WTC11 (cell line): ENCODE data around the gene HK2.

ENCODE experiments used
- GRHL2 ChIP-seq: fragments of 250-450 bp; sonication (Bioruptor Pico); IDR thresholded peaks from 2 replicates; pipeline ENCODE4 v1.8.0; 2022; ENCODE audit warnings: mild to moderate bottlenecking, moderate library complexity; ENCODE audit not compliant: insufficient replicate concordance, severe bottlenecking
- MAX ChIP-seq: sonication (generic); formaldehyde crosslinking; IDR thresholded peaks from 2 replicates; pipeline ENCODE4 v1.8.0; 2022; ENCODE audit warnings: mild to moderate bottlenecking, missing genetic modification reagents
- NR3C1 ChIP-seq: sonication (generic); formaldehyde crosslinking; conservative IDR thresholded peaks from 2 replicates; pipeline ENCODE4 v1.8.1; 2023; ENCODE audit warnings: low read depth, mild to moderate bottlenecking, missing genetic modification reagents
- ZNF281 ChIP-seq: sonication (generic); formaldehyde crosslinking; IDR thresholded peaks from 2 replicates; pipeline ENCODE4 v1.8.0; 2023; ENCODE audit warnings: mild to moderate bottlenecking, missing genetic modification reagents
- TF ChIP-seq, protein P1 (sequence below): fragments of 200-600 bp; IDR thresholded peaks from 2 replicates; pipeline ENCODE4 v1.8.0; 2022; ENCODE audit warnings: antibody characterized with exemption
- TF ChIP-seq, protein P2 (sequence below): sonication (generic); formaldehyde crosslinking; IDR thresholded peaks from 2 replicates; pipeline ENCODE4 v1.8.1; 2022; ENCODE audit warnings: low read depth, missing genetic modification reagents, borderline replicate concordance

DNA sequence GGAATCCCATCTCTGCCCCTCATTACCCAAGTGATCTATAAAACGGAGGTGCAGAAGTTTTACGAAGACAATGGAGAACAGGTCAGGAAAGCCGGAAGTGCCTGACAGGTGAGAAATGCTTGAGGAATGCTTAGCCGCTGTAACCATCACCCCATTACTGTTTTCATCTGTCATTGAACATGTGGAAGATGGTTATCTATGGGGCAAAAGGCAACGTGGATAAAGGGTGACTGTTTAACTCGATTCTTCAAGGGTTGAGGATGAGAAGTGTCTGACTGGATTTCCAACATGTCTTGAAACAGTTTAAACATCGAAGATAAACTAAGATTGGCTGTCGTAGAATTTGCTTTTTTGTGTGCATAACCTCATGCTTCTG is 17.3 kb downstream of the HK2 start:
- TF ChIP-seq, protein P1, sequence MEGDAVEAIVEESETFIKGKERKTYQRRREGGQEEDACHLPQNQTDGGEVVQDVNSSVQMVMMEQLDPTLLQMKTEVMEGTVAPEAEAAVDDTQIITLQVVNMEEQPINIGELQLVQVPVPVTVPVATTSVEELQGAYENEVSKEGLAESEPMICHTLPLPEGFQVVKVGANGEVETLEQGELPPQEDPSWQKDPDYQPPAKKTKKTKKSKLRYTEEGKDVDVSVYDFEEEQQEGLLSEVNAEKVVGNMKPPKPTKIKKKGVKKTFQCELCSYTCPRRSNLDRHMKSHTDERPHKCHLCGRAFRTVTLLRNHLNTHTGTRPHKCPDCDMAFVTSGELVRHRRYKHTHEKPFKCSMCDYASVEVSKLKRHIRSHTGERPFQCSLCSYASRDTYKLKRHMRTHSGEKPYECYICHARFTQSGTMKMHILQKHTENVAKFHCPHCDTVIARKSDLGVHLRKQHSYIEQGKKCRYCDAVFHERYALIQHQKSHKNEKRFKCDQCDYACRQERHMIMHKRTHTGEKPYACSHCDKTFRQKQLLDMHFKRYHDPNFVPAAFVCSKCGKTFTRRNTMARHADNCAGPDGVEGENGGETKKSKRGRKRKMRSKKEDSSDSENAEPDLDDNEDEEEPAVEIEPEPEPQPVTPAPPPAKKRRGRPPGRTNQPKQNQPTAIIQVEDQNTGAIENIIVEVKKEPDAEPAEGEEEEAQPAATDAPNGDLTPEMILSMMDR: no peak
- TF ChIP-seq NR3C1 (no peak), GRHL2 (CRISPR knock-in tag) (no peak), MAX (no peak), ZNF281 (CRISPR knock-in tag) (no peak)
- TF ChIP-seq, protein P2, sequence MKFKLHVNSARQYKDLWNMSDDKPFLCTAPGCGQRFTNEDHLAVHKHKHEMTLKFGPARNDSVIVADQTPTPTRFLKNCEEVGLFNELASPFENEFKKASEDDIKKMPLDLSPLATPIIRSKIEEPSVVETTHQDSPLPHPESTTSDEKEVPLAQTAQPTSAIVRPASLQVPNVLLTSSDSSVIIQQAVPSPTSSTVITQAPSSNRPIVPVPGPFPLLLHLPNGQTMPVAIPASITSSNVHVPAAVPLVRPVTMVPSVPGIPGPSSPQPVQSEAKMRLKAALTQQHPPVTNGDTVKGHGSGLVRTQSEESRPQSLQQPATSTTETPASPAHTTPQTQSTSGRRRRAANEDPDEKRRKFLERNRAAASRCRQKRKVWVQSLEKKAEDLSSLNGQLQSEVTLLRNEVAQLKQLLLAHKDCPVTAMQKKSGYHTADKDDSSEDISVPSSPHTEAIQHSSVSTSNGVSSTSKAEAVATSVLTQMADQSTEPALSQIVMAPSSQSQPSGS (CRISPR knock-in tag): no peak
